GM12872 (cell line): Measurements from ENCODE around the gene BRD7.

Experiments used
- TF ChIP-seq, protein P1 (sequence below): IDR thresholded peaks from 3 replicates; pipeline ENCODE4 v1.5.1; 2011; ENCODE audit warnings: low read depth, mild to moderate bottlenecking, low read length, moderate library complexity; ENCODE audit not compliant: insufficient read depth

Gene BRD7

DNA sequence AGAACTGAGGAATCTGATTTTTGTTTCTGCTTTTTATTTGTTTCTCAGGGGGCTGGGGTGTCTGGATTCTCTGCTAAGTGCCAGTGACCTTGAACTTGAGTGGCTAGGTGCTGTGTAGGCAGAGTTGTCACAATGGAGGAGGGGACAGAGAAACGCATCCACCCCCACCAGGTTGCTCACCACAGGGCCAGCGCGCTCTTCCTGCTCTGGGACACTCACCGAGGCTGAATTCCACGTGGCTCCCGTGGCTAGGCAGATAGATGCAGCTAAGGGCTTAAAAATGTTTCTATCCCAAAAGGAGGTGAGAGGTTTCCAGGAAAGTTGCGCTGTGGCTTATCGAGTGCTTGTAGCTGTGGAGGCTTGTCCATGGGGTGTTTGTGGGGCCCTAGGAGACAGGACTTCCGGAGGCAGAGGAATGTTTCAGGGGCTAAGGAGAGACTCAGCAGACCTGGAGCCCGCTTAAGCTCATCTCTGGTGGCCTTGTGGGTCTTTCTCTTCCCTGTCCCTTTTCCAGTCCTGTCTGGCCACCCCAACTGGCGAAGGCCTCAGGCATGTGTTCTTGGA, 65.7 kb downstream of the BRD7 start:
- TF ChIP-seq, protein P1, sequence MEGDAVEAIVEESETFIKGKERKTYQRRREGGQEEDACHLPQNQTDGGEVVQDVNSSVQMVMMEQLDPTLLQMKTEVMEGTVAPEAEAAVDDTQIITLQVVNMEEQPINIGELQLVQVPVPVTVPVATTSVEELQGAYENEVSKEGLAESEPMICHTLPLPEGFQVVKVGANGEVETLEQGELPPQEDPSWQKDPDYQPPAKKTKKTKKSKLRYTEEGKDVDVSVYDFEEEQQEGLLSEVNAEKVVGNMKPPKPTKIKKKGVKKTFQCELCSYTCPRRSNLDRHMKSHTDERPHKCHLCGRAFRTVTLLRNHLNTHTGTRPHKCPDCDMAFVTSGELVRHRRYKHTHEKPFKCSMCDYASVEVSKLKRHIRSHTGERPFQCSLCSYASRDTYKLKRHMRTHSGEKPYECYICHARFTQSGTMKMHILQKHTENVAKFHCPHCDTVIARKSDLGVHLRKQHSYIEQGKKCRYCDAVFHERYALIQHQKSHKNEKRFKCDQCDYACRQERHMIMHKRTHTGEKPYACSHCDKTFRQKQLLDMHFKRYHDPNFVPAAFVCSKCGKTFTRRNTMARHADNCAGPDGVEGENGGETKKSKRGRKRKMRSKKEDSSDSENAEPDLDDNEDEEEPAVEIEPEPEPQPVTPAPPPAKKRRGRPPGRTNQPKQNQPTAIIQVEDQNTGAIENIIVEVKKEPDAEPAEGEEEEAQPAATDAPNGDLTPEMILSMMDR, result no peak

DNA sequence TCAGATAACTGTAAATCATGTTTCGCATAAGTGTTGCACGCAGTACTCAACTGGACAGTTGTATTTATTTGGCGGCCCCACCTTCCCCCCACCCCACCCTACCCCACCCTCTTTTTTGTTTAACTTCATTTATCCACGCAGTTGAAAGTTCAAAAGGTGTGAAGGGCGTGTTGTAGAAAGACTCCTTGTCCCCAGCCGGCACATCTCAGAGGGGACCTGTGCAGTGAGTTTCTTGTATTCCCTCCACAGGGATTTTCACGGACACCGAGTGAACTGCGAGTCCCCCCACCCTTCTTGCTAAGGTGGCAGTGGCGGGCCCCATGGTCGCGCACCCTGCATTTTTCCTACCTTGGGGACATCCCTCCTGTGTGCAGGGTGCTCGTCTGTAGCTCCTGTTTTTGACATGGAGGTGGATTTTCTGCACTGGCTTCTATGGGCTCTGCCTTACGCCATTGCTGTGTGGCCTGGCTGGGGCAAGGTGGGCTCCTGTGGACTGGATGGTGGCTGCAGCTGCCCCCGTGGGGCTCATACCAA, 66.2 kb downstream of the BRD7 start:
- TF ChIP-seq, protein P1, result no peak

DNA sequence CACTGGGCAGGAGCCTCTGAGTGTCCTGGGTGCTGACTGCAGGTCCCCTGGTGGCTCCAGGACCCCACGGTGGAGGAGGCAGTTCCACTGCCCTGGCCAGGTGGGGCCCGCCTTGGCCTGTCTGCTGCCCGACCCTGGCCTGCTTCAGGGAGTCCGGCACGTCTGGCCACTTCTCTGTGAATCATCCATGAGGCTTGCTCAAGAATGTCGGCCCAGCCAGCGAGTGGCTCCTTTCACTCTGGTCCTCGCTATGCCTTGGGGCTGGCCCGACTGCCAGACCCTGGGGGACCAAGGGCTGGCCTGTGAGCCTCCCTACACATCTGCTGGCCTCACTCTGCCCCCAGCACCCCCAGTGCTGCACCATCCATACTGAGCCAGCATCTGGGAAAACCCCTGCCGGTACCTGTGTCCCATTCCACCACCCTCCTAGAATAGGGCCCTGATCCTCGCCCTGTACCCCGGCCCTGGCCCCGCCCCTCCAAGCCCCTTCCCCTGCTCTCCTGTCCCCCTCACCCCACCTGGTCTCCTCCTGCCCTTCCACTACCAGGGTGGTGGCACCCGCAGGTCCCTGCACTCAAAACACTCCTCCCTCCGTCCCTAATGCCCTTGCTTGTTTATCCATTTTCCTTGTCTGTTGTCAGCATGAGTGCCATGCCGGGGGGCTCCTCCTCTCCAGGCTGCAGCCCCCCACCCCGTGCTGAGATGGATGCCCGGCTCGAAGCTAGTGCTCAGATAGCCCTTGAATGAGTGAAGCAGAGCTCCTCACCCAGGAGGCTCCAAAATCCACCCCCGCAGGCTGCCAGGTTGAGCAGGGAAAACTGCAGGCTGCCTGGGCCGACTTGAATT, 66.9 kb downstream of the BRD7 start:
- TF ChIP-seq, protein P1, result no peak

DNA sequence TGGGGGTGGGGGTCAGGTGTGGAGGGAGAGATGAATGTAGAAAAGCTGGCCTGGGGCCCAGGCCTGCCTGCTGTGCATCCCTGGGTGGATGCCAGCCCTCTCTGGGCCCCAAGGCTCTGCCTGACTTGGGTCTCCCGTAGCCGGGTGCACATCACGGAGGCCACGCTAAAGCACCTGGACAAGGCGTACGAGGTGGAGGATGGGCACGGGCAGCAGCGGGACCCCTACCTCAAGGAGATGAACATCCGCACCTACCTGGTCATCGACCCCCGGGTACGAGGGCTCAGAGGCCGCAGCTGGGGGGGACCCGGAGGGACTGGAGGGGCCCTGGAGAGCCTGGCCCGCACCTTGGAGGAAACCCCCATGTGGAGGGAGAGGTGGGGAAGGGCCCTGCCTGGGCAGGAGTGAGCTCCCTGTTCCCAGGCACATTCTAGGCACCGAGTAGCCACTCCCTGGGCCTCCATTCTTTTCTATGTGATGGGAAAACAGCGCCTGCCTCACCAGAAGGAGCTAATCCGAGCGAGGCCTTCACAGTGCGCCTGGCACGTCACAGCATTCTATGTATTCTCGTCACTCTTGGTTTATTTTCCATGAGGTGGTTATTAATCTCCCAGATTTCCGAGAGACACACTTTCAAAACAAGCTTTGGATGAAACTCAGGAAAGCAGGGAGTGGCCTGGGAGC, 67.7 kb downstream of the BRD7 start:
- TF ChIP-seq, protein P1, result no peak

DNA sequence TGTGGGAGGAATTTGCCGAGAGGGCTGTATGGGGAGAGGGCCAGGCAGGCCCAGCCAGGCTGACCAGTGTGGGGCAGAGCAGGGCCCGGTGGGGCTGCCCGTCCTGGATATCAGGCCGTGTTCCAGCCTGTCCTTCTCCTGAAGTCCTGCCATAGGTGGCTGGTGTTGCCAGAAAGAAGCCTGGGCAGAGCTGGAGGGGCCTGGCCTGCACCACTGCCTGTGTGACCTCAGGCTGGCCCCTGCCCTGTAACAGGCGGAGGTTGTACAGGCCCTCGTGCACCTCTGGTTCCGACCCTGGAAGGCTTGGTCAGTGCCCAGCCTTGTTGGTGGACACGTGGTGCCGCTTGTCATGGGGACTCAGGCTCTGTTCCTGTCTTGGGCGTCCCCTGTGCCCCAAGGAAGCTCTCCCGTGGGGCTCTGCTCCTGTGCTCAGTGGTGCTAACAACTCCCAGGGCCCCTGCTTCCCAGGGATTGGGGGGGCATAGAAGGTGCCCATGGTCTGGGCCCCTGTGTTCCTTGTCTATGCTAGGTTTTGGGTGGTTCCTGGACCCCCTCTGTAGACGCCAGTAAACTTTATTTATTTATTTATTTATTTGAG, 69.2 kb downstream of the BRD7 start:
- TF ChIP-seq, protein P1, result no peak

DNA sequence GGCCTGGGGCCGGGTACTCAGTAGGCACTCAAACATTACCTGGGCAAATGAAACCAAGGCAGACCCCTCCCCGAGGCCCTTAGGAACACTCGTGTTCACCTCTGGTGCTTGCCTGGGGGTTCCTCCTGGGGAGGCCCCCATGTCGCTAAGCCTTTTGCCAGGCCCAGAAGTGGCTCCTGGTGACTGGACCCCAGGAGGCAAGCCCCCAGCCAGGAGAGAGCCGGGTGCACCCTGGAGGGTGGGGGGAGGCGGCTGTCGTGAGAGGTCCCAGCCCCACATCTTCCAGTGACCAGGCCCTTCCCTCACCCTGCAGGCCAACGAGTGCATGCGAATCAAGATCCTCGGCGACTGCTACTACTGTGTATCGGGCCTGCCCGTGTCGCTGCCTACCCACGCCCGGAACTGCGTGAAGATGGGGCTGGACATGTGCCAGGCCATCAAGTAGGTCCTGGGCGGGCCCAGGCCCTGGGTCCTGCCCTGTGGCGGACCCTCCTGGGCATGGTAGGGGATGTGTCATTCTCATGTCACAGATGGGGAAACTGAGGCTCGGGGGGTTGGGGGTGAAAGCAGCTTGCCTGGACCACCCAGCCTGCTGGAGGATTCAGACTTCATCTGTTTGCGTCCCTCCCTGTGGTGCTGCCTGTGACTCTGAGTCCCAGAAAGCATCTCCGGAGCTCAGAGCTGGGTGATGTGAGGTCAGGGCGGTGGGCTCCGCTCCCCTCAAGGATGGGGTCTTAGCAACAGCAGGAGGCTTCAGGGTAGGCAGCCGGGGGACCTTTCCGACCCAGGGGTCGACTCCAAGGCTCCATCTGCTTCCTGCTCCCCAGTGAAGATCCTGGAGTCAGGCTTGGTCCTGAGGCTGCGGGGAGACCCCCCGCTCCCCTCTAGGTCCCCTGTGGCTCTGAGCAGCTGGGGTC, 69.9 kb downstream of the BRD7 start:
- TF ChIP-seq, protein P1, result no peak
